Panc1 (cell line): ENCODE data around the gene PRR5L. TPM values are rescaled to one million over a fixed set of nuclear protein-coding genes. Genes with fewer than 3 reads are reported as not detected.

Experiments used
- ATAC-seq: fragments of 200-7000 bp; cut with Tn5 transposase; 2 replicates; pipeline ENCODE4 v1.9.1; 2020; ENCODE audit warnings: mild to moderate bottlenecking, moderate library complexity
- BruUV-seq: library from RNA; stranded (reverse); fragments of 400-500 nt; replicated peaks from 2 replicates; lab custom pipeline; 2021; lab: Mats Ljungman, UMichigan
- CTCF ChIA-PET: fragments of 300-600 bp; sonication (Branson Sonifier 250); formaldehyde crosslinking; loops from one replicate; lab custom pipeline; 2022; ENCODE audit warnings: antibody characterized with exemption; lab: Charles Lee
- POLR2A ChIA-PET: fragments of 300-600 bp; sonication (Branson Sonifier 250); formaldehyde crosslinking; loops from one replicate; lab custom pipeline; 2022; ENCODE audit warnings: antibody characterized with exemption; lab: Charles Lee
- DNase-seq: peaks from one replicate; pipeline ENCODE4 v3.0.0-alpha.2; 2010; ENCODE audit warnings: low read depth, low spot score
- H3K27ac ChIP-seq: 2 replicates; pipeline ENCODE4 v1.5.1; 2011; ENCODE audit warnings: mild to moderate bottlenecking, low read length, inconsistent platforms
- H3K27me3 ChIP-seq: fragments of 200-500 bp; sonication (Bioruptor generic); 2 replicates; pipeline ENCODE4 v1.6.0; 2014; ENCODE audit warnings: low read length, inconsistent platforms; ENCODE audit not compliant: control insufficient read depth, insufficient read depth
- H3K36me3 ChIP-seq: fragments of 200-500 bp; sonication (Bioruptor generic); 2 replicates; pipeline ENCODE4 v1.5.1; 2014; ENCODE audit warnings: inconsistent platforms, mild to moderate bottlenecking, low read length, moderate library complexity; ENCODE audit not compliant: control insufficient read depth, insufficient read depth
- H3K4me1 ChIP-seq: 2 replicates; pipeline ENCODE4 v1.5.1; 2011; ENCODE audit warnings: inconsistent platforms, mild to moderate bottlenecking, low read length, moderate library complexity; ENCODE audit not compliant: control insufficient read depth, insufficient read depth
- H3K4me3 ChIP-seq, 2 experiments: 2 replicates each; pipeline ENCODE4 v1.5.1; 2011 to 2012; ENCODE audit warnings: low read depth in 2 of 2, low read length in 2 of 2, mild to moderate bottlenecking in 2 of 2, inconsistent platforms in 1 of 2, moderate library complexity in 1 of 2
- H3K9me3 ChIP-seq: fragments of 200-500 bp; sonication (Bioruptor generic); 2 replicates; pipeline ENCODE4 v1.5.1; 2014; ENCODE audit warnings: low read depth, mild to moderate bottlenecking, inconsistent platforms, low read length, moderate library complexity; ENCODE audit not compliant: control insufficient read depth, insufficient read depth
- CTCF ChIP-seq: fragments of 450-650 bp; IDR thresholded peaks from 2 replicates; pipeline ENCODE4 v1.5.1; 2017; ENCODE audit warnings: mild to moderate bottlenecking
- POLR2AphosphoS5 ChIP-seq: IDR thresholded peaks from 2 replicates; pipeline ENCODE4 v1.6.1; 2012; ENCODE audit warnings: mild to moderate bottlenecking, low read depth, low read length, moderate library complexity
- REST ChIP-seq, 2 experiments: IDR thresholded peaks; 2 replicates each; pipeline ENCODE4 v1.6.1; 2011 to 2012; ENCODE audit warnings: low read depth in 2 of 2, control low read depth in 1 of 2, low read length in 1 of 2, mild to moderate bottlenecking in 1 of 2, moderate library complexity in 1 of 2; ENCODE audit not compliant: insufficient read depth in 1 of 2
- SIN3A ChIP-seq: IDR thresholded peaks from 2 replicates; pipeline ENCODE4 v1.6.1; 2012; ENCODE audit warnings: low read depth, mild to moderate bottlenecking, low read length, moderate library complexity, borderline replicate concordance; ENCODE audit not compliant: insufficient read depth
- TCF7L2 ChIP-seq: IDR thresholded peaks from 2 replicates; pipeline ENCODE4 v1.6.1; 2011; ENCODE audit warnings: mild to moderate bottlenecking, low read depth, low read length, inconsistent platforms
- in situ Hi-C: cut with HindIII; loops from 2 replicates; pipeline ENCODE4 v1.10.0; 2016; ENCODE audit warnings: low sequenced_read_pairs, low pct_unique_long_range_greater_than_20kb
- intact Hi-C: fragments of 100-400 bp; cut with micrococcal nuclease; formaldehyde crosslinking; loops from one replicate; pipeline ENCODE4 v1.10.0; 2022; ENCODE audit not compliant: unreplicated experiment
- total RNA-seq: library from RNA; stranded (reverse); gene quantifications from one replicate; pipeline ENCODE4 v1.2.1, GENCODE V29; 2021; ENCODE audit not compliant: unreplicated experiment

The PRR5L gene
- total RNA-seq, 1 experiment from 2014 or later, result 0.36 TPM

- in situ Hi-C loops, result no loop called here
Observed at GRCh38 chr11:36436064-36436463, 140.0 kb downstream of the PRR5L start.

GRCh38 chr11:36436589-36436988 is 140.5 kb downstream of the PRR5L start:
- no TSS peak for BruUV-seq
- Histone ChIP-seq H3K4me3 (no peak overlapping the region), H3K36me3 (no peaks in the 10 kb centered on the region), H3K4me1 (no peaks in the 10 kb centered on the region; the same call in 1 of the 2 replicates), H3K9me3 (no peaks in the 10 kb centered on the region), H3K27ac (no peak overlapping the region), H3K27me3 (peaks cover 3% of the 10 kb centered on the region; the same call in 1 of the 2 replicates)
- no peak for ATAC-seq
- intact Hi-C loops (no loop called here), in situ Hi-C loops (no loop called here)
- no peak for DNase-seq
- TF ChIP-seq POLR2AphosphoS5, result no peak
- TF ChIP-seq CTCF, result no peak
- no peak for TF ChIP-seq TCF7L2
- TF ChIP-seq REST (IDR thresholded peaks at IDR 0.05; ENCODE audit: insufficient read depth in 1 of 2, low read depth in 2 of 2, low read length in 1 of 2), result no peak
- TF ChIP-seq SIN3A, result no peak
- CTCF ChIA-PET, result no interaction called here
- POLR2A ChIA-PET, result no interaction called here

More at GRCh38 chr11:36436064-36436463, 140.0 kb downstream of the PRR5L start:
- POLR2A ChIA-PET, result no interaction called here
- ATAC-seq (no peak), DNase-seq (no peak)
- intact Hi-C loops, result no loop called here
- BruUV-seq, result no TSS peak
- H3K4me1 ChIP-seq, result no peaks in the 10 kb centered on the region; the same call in 1 of the 2 replicates
- no peak overlapping the region for H3K4me3 ChIP-seq
- H3K9me3 ChIP-seq, result no peaks in the 10 kb centered on the region
- no peaks in the 10 kb centered on the region for H3K36me3 ChIP-seq
- no peak for TF ChIP-seq POLR2AphosphoS5
- no peak for TF ChIP-seq SIN3A
- TF ChIP-seq CTCF, result no peak
- TF ChIP-seq REST (IDR thresholded peaks at IDR 0.05; ENCODE audit: insufficient read depth in 1 of 2, low read depth in 2 of 2, low read length in 1 of 2), result no peak
- CTCF ChIA-PET, result no interaction called here
- peaks cover 3% of the 10 kb centered on the region; the same call in 1 of the 2 replicates for H3K27me3 ChIP-seq
- H3K27ac ChIP-seq, result no peak overlapping the region
